Activated B cell treated with CpG ODN at 0.5 μM for 24 hours (primary cell): Measurements from ENCODE around the gene RAB6B. TPM values are rescaled to one million over a fixed set of nuclear protein-coding genes. Genes with fewer than 3 reads are reported as not detected.

Source experiments
- ATAC-seq: fragments of 200-7000 bp; cut with Tn5 transposase; one replicate; pipeline ENCODE4 v1.10.0; 2021; ENCODE audit warnings: low read depth, mild to moderate bottlenecking, moderate library complexity
- CTCF ChIA-PET: fragments of 350-600 bp; sonication (Branson Sonifier 250); formaldehyde crosslinking; loops from one replicate; lab custom pipeline; 2021; ENCODE audit warnings: antibody characterized with exemption; lab: Charles Lee
- POLR2A ChIA-PET: fragments of 350-600 bp; sonication (Branson Sonifier 250); formaldehyde crosslinking; loops from one replicate; lab custom pipeline; 2021; ENCODE audit warnings: antibody characterized with exemption; lab: Charles Lee
- DNase-seq: peaks from one replicate; pipeline ENCODE4 v3.0.0; 2022
- H3K27ac Mint-ChIP-seq: one replicate; pipeline ENCODE4 v1.8.0; 2020; ENCODE audit warnings: mixed read lengths
- H3K27me3 Mint-ChIP-seq: one replicate; pipeline ENCODE4 v1.8.0; 2021; ENCODE audit warnings: mixed read lengths
- H3K36me3 Mint-ChIP-seq: one replicate; pipeline ENCODE4 v1.8.0; 2021; ENCODE audit warnings: low read depth, mixed read lengths
- H3K4me1 Mint-ChIP-seq: one replicate; pipeline ENCODE4 v1.8.0; 2021; ENCODE audit warnings: mixed read lengths
- H3K4me3 Mint-ChIP-seq: one replicate; pipeline ENCODE4 v1.8.0; 2020; ENCODE audit warnings: mild to moderate bottlenecking, mixed read lengths
- H3K9me3 Mint-ChIP-seq: one replicate; pipeline ENCODE4 v1.8.0; 2020; ENCODE audit warnings: mixed read lengths
- intact Hi-C: fragments of 100-400 bp; cut with micrococcal nuclease; formaldehyde crosslinking; loops from one replicate; pipeline ENCODE4 v1.15.1; 2024
- total RNA-seq: library from RNA; stranded (reverse); gene quantifications from 2 replicates; pipeline ENCODE4 v1.2.3, GENCODE V29; 2022
- TF ChIP-seq, protein P1 (sequence below): fragments of 200-600 bp; IDR thresholded peaks from one replicate; pipeline ENCODE4 v1.8.0; 2022; ENCODE audit warnings: antibody characterized with exemption, mild to moderate bottlenecking

The RAB6B gene
- total RNA-seq, 1 donor from 2014 or later: not detected

DNA sequence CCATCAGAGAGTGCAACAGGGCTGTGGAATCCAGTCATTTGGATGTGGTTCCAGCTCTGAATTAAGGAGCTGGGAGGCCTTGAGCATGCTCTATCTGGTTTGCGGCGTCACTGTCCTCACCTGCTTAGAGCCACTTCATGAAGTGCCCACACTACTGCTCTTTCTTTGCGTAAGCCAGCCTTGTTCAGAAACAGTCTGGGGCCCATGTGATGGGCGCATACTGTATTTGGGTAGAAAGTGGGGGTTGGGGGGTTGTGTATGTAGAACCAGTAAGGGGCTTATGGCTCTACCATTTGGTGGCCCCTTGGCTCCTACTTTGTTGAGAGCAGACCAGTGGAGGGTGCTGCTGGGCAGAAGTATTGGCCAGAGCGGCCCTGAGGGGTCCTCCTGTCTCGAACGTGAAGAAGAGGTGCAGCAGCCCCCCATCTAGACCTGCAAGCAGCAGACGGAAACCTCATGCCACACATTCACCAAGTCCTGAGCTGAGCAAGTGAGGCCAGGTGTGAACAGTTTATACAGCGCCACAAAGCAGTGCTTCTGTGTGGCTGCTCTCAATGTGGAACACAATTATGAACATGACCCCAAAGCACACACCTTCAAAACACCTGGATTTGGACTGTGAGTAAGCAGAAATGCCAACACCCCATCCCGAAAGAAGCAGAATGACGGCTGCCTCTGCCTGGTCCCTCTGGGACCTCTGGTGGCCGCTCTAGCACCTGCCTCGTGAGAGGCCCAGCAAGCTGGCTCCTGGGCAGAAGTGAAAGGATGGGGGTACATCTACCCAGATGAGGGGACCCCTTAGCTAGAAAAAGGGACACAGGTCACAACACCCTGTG lies 63.5 kb downstream of the RAB6B start:
- TF ChIP-seq, protein P1, sequence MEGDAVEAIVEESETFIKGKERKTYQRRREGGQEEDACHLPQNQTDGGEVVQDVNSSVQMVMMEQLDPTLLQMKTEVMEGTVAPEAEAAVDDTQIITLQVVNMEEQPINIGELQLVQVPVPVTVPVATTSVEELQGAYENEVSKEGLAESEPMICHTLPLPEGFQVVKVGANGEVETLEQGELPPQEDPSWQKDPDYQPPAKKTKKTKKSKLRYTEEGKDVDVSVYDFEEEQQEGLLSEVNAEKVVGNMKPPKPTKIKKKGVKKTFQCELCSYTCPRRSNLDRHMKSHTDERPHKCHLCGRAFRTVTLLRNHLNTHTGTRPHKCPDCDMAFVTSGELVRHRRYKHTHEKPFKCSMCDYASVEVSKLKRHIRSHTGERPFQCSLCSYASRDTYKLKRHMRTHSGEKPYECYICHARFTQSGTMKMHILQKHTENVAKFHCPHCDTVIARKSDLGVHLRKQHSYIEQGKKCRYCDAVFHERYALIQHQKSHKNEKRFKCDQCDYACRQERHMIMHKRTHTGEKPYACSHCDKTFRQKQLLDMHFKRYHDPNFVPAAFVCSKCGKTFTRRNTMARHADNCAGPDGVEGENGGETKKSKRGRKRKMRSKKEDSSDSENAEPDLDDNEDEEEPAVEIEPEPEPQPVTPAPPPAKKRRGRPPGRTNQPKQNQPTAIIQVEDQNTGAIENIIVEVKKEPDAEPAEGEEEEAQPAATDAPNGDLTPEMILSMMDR: no peak
- Mint-ChIP-seq H3K4me3 (no peak overlapping the region), H3K27ac (no peak overlapping the region), H3K4me1 (no peaks in the 10 kb centered on the region), H3K36me3 (no peaks in the 10 kb centered on the region), H3K27me3 (no peaks in the 10 kb centered on the region), H3K9me3 (no peaks in the 10 kb centered on the region)
- no peak for ATAC-seq
- intact Hi-C loops: no loop called here
- ChIA-PET CTCF (interaction anchor here (0.6 to 1.3 kb wide), 2 partner anchors 9 to 14 kb away, joined by 3 read pairs; no protein-coding TSS in a partner anchor), POLR2A (no interaction called here)
- DNase-seq: no peak

DNA sequence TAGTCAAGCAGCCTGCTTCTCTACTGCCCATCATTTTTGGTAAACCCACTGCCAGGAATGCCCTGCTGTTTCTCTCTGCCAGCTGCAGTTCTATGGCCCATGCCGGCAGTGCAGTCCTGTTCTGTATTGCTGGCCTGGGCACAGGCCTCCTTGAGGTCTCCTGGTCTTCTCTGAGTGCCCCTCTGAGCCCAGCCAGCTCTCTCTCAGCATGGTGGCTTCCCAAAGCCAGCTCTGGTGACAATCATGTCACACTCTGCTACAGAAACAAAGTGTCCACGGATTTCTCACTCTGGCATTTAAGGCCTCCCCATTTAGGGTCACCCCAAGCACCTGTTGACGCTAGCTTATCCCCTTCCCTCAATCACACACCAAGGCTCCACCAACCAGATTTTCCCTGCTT lies 65.6 kb downstream of the RAB6B start:
- ChIA-PET CTCF (no interaction called here), POLR2A (no interaction called here)
- ATAC-seq (no peak), DNase-seq (no peak)
- no peaks in the 10 kb centered on the region for H3K4me1 Mint-ChIP-seq
- TF ChIP-seq, protein P1: no peak
- H3K27me3 Mint-ChIP-seq: no peaks in the 10 kb centered on the region
- H3K36me3 Mint-ChIP-seq: peaks cover 13% of the 10 kb centered on the region
- intact Hi-C loops: no loop called here
- no peak overlapping the region for H3K27ac Mint-ChIP-seq
- H3K4me3 Mint-ChIP-seq: no peak overlapping the region
- H3K9me3 Mint-ChIP-seq: no peaks in the 10 kb centered on the region

DNA sequence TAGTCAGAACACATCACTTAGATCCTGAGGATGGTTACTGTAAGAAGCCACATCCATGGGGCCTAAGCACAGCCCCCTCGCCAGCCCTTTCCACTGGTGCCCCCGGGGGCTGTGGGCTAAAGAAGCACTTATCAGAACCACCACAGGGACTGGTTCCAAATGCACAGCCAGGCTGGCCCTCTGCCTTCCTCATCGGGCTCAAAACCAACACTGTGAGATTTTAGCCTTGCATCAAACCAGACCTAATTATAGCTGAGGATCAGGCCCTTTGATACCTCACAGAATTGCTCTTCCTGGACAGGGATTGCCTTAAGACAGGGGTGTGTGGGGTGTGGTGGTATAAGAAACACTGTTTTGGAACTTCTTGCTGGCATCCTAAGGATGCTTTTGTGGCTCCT lies 66.4 kb downstream of the RAB6B start:
- H3K4me1 Mint-ChIP-seq: no peaks in the 10 kb centered on the region
- no peaks in the 10 kb centered on the region for H3K9me3 Mint-ChIP-seq
- no peak overlapping the region for H3K27ac Mint-ChIP-seq
- intact Hi-C loops: no loop called here
- POLR2A ChIA-PET: no interaction called here
- CTCF ChIA-PET: no interaction called here
- no peak for DNase-seq
- ATAC-seq: no peak
- TF ChIP-seq, protein P1: no peak
- peaks cover 20% of the 10 kb centered on the region for H3K36me3 Mint-ChIP-seq
- H3K4me3 Mint-ChIP-seq: no peak overlapping the region
- H3K27me3 Mint-ChIP-seq: no peaks in the 10 kb centered on the region

DNA sequence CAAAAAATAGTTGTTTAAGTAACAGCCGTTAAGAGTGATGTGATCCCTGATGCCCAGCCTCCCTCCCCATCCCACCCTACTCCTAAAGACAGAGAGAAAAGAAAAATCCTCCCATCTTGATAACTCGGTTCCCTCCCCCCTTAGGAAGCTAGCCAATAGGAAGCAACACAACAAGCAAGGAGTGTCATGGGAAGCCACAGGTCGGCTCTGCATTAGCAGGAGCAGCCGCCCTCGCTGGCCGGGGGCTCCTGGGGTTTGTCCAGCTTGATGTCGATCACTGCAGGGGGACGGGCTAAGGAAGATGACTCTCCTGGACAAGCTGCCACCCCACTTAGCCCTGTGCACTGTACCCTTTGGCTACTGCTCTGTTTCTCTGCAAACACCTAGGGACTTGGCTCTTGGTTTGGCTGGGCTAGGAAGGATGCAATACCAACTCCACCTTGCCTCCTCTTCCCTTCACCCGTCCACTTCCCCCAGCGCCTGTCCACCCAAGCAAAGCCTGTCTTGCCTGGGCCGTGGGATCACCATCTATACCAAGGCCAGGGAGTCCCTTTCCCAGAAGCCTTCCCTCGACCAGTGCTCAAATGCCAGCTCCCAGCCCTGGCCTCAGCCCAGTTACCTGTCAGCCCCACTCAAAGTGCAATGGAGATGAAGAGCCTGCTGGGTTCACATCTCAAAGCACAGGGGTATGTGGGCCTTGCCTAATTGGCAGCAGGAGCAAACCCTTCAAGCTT lies 66.9 kb downstream of the RAB6B start:
- Mint-ChIP-seq H3K27me3 (no peaks in the 10 kb centered on the region), H3K9me3 (no peaks in the 10 kb centered on the region), H3K4me1 (no peaks in the 10 kb centered on the region), H3K36me3 (peaks cover 25% of the 10 kb centered on the region), H3K27ac (no peak overlapping the region), H3K4me3 (no peak overlapping the region)
- intact Hi-C loops: no loop called here
- TF ChIP-seq, protein P1: no peak
- DNase-seq: no peak
- ChIA-PET CTCF (no interaction called here), POLR2A (no interaction called here)
- ATAC-seq: no peak

DNA sequence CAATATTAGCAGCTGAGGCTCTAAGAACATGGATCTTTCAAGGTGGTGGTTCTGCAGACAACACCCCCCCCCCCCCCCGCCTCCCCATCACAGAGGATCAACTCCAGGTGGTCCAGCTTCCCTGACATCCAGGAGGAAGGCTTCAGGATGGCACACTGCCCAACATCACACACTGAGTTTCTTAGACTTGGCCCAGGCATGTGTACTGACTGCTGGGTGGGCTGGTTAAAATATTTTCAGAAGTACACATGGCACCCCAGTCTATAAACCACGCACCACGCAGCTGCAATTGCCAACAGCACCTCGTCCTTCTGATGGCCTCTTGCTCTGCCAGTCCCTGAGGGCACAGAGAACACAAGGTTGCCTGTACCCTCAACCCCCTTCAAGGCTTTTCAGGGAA lies 68.0 kb downstream of the RAB6B start:
- ATAC-seq (no peak), DNase-seq (no peak)
- no peaks in the 10 kb centered on the region for H3K27me3 Mint-ChIP-seq
- no peaks in the 10 kb centered on the region for H3K9me3 Mint-ChIP-seq
- intact Hi-C loops: no loop called here
- H3K4me3 Mint-ChIP-seq: no peak overlapping the region
- peaks cover 32% of the 10 kb centered on the region for H3K36me3 Mint-ChIP-seq
- POLR2A ChIA-PET: interaction anchor here (0.8 kb wide), 1 partner anchor 42 kb away, joined by 3 read pairs; no protein-coding TSS in a partner anchor
- TF ChIP-seq, protein P1: no peak
- no peaks in the 10 kb centered on the region for H3K4me1 Mint-ChIP-seq
- no peak overlapping the region for H3K27ac Mint-ChIP-seq
- CTCF ChIA-PET: no interaction called here
